GM12864 (cell line): ENCODE measurements around the gene ELK3.

Experiments used
- DNase-seq: peaks from one replicate; pipeline ENCODE4 v3.0.0-alpha.2; 2011; ENCODE audit warnings: low read depth
- H3K4me3 ChIP-seq: 2 replicates; pipeline ENCODE4 v1.5.1; 2011; ENCODE audit warnings: mild to moderate bottlenecking, low read depth, low read length, control low read depth
- CTCF ChIP-seq: IDR thresholded peaks from 2 replicates; pipeline ENCODE4 v1.5.1; 2011; ENCODE audit warnings: low read depth, mild to moderate bottlenecking, moderate library complexity, low read length, control low read depth, inconsistent platforms; ENCODE audit errors: missing control alignments

Gene ELK3

GRCh38 chr12:96255077-96255476, 60.9 kb downstream of the ELK3 start:
- no peak overlapping the region for H3K4me3 ChIP-seq
- no peak for TF ChIP-seq CTCF
- DNase-seq, result no peak

- no peak for TF ChIP-seq CTCF
- no peak overlapping the region for H3K4me3 ChIP-seq
- DNase-seq, result no peak
Measured at GRCh38 chr12:96256672-96257361, 62.6 kb downstream of the ELK3 start.

- no peak overlapping the region for H3K4me3 ChIP-seq
- TF ChIP-seq CTCF, result no peak
Measured at GRCh38 chr12:96257550-96258103, 63.5 kb downstream of the ELK3 start.

GRCh38 chr12:96258104-96258961, 64.2 kb downstream of the ELK3 start:
- H3K4me3 ChIP-seq, result no peak overlapping the region
- DNase-seq, result no peak
- no peak for TF ChIP-seq CTCF

More at GRCh38 chr12:96257550-96258103, 63.5 kb downstream of the ELK3 start:
- DNase-seq, result no peak

- no peak for DNase-seq
- TF ChIP-seq CTCF, result no peak
- no peak overlapping the region for H3K4me3 ChIP-seq
Measured at GRCh38 chr12:96260231-96260630, 66.1 kb downstream of the ELK3 start.

- no peak overlapping the region for H3K4me3 ChIP-seq
- no peak for TF ChIP-seq CTCF
- no peak for DNase-seq
Measured at GRCh38 chr12:96260644-96261043, 66.5 kb downstream of the ELK3 start.
